ENCODE measurements around the gene LAMC2. TPM values are rescaled to one million over a fixed set of nuclear protein-coding genes. Genes with fewer than 3 reads are reported as not detected.

The LAMC2 gene
- total RNA-seq, 1 experiment from 2014 or later: 0.16 TPM

- no peaks in the 10 kb centered on the region for H3K9me3 ChIP-seq
- DNase-seq: no peak
- H3K27me3 ChIP-seq: no peaks in the 10 kb centered on the region
- no peaks in the 10 kb centered on the region for H3K36me3 ChIP-seq
- H3K4me3 ChIP-seq: no peak overlapping the region
Measured at GRCh38 chr1:183197762-183198161, 11.7 kb downstream of the LAMC2 start.

- peak; percentile 50 for DNase-seq
- H3K36me3 ChIP-seq: no peaks in the 10 kb centered on the region
- H3K4me3 ChIP-seq: no peak overlapping the region
Measured at GRCh38 chr1:183198463-183198862, 12.4 kb downstream of the LAMC2 start.

GRCh38 chr1:183199304-183199703, 13.2 kb downstream of the LAMC2 start:
- Histone ChIP-seq H3K27me3 (no peaks in the 10 kb centered on the region), H3K9me3 (no peaks in the 10 kb centered on the region), H3K36me3 (no peaks in the 10 kb centered on the region), H3K4me3 (no peak overlapping the region)
- DNase-seq: no peak

More at GRCh38 chr1:183198463-183198862, 12.4 kb downstream of the LAMC2 start:
- Histone ChIP-seq H3K27me3 (no peaks in the 10 kb centered on the region), H3K9me3 (no peaks in the 10 kb centered on the region)

GRCh38 chr1:183200451-183200850, 14.4 kb downstream of the LAMC2 start:
- DNase-seq: no peak
- no peaks in the 10 kb centered on the region for H3K27me3 ChIP-seq
- no peaks in the 10 kb centered on the region for H3K36me3 ChIP-seq
- H3K4me3 ChIP-seq: no peak overlapping the region
- H3K9me3 ChIP-seq: no peaks in the 10 kb centered on the region

GRCh38 chr1:183203094-183203493, 17.0 kb downstream of the LAMC2 start:
- no peaks in the 10 kb centered on the region for H3K27me3 ChIP-seq
- H3K4me3 ChIP-seq: no peak overlapping the region
- H3K36me3 ChIP-seq: no peaks in the 10 kb centered on the region
- H3K9me3 ChIP-seq: no peaks in the 10 kb centered on the region
- DNase-seq: peak; percentile 5

- no peaks in the 10 kb centered on the region for H3K9me3 ChIP-seq
- H3K27me3 ChIP-seq: no peaks in the 10 kb centered on the region
- H3K4me3 ChIP-seq: no peak overlapping the region
- no peaks in the 10 kb centered on the region for H3K36me3 ChIP-seq
- DNase-seq: no peak
Measured at GRCh38 chr1:183205196-183205781, 19.2 kb downstream of the LAMC2 start.

- H3K36me3 ChIP-seq: no peaks in the 10 kb centered on the region
- H3K27me3 ChIP-seq: no peaks in the 10 kb centered on the region
- H3K9me3 ChIP-seq: no peaks in the 10 kb centered on the region
- no peak overlapping the region for H3K4me3 ChIP-seq
- no peak for DNase-seq
Measured at GRCh38 chr1:183206538-183207122, 20.6 kb downstream of the LAMC2 start.

GRCh38 chr1:183209533-183210158, 23.6 kb downstream of the LAMC2 start:
- peak; percentile 73 for DNase-seq
- no peak overlapping the region for H3K4me3 ChIP-seq
- no peaks in the 10 kb centered on the region for H3K36me3 ChIP-seq
- H3K9me3 ChIP-seq: no peaks in the 10 kb centered on the region
- no peaks in the 10 kb centered on the region for H3K27me3 ChIP-seq

- Histone ChIP-seq H3K4me3 (no peak overlapping the region), H3K27me3 (no peaks in the 10 kb centered on the region), H3K9me3 (no peaks in the 10 kb centered on the region), H3K36me3 (no peaks in the 10 kb centered on the region)
- DNase-seq: no peak
Measured at GRCh38 chr1:183210681-183211080, 24.6 kb downstream of the LAMC2 start.

- H3K9me3 ChIP-seq: no peaks in the 10 kb centered on the region
- DNase-seq: no peak
- no peaks in the 10 kb centered on the region for H3K36me3 ChIP-seq
- no peaks in the 10 kb centered on the region for H3K27me3 ChIP-seq
- no peak overlapping the region for H3K4me3 ChIP-seq
Measured at GRCh38 chr1:183212870-183213269, 26.8 kb downstream of the LAMC2 start.

GRCh38 chr1:183214021-183214970, 28.2 kb downstream of the LAMC2 start:
- Histone ChIP-seq H3K27me3 (no peaks in the 10 kb centered on the region), H3K4me3 (no peak overlapping the region), H3K9me3 (no peaks in the 10 kb centered on the region), H3K36me3 (no peaks in the 10 kb centered on the region)
- DNase-seq: no peak

GRCh38 chr1:183215076-183215720, 29.1 kb downstream of the LAMC2 start:
- no peak for DNase-seq
- no peak overlapping the region for H3K4me3 ChIP-seq
- no peaks in the 10 kb centered on the region for H3K27me3 ChIP-seq
- no peaks in the 10 kb centered on the region for H3K36me3 ChIP-seq
- H3K9me3 ChIP-seq: no peaks in the 10 kb centered on the region

GRCh38 chr1:183215936-183216335, 29.9 kb downstream of the LAMC2 start:
- DNase-seq: no peak
- Histone ChIP-seq H3K9me3 (no peaks in the 10 kb centered on the region), H3K27me3 (no peaks in the 10 kb centered on the region), H3K4me3 (no peak overlapping the region), H3K36me3 (no peaks in the 10 kb centered on the region)

- Histone ChIP-seq H3K4me3 (no peak overlapping the region), H3K27me3 (no peaks in the 10 kb centered on the region), H3K36me3 (no peaks in the 10 kb centered on the region), H3K9me3 (no peaks in the 10 kb centered on the region)
- DNase-seq: no peak
Measured at GRCh38 chr1:183218027-183218618, 32.1 kb downstream of the LAMC2 start.

- Histone ChIP-seq H3K9me3 (no peaks in the 10 kb centered on the region), H3K4me3 (no peak overlapping the region), H3K36me3 (no peaks in the 10 kb centered on the region), H3K27me3 (no peaks in the 10 kb centered on the region)
- DNase-seq: no peak
Measured at GRCh38 chr1:183218971-183219615, 33.0 kb downstream of the LAMC2 start.

GRCh38 chr1:183219616-183220009, 33.5 kb downstream of the LAMC2 start:
- H3K27me3 ChIP-seq: no peaks in the 10 kb centered on the region
- DNase-seq: no peak
- H3K36me3 ChIP-seq: no peaks in the 10 kb centered on the region
- H3K4me3 ChIP-seq: no peak overlapping the region
- no peaks in the 10 kb centered on the region for H3K9me3 ChIP-seq

All from MG63 (cell line).